GM12875 (cell line): ENCODE data around the gene LRRC27.

Experiments used
- H3K4me3 ChIP-seq: one replicate; pipeline ENCODE4 v1.5.1; 2011; ENCODE audit warnings: low read depth, low read length, control low read depth
- CTCF ChIP-seq: IDR thresholded peaks from 2 replicates; pipeline ENCODE4 v1.5.1; 2011; ENCODE audit warnings: low read depth, mild to moderate bottlenecking, control low read depth, inconsistent platforms, low read length, moderate library complexity, borderline replicate concordance; ENCODE audit not compliant: insufficient read depth

Gene LRRC27

GRCh38 chr10:132302421-132303310 lies 29.3 kb upstream of the LRRC27 start:
- H3K4me3 ChIP-seq = no peak overlapping the region
- TF ChIP-seq CTCF = no peak

GRCh38 chr10:132303361-132304115 lies 28.5 kb upstream of the LRRC27 start:
- TF ChIP-seq CTCF = no peak
- H3K4me3 ChIP-seq = no peak overlapping the region

GRCh38 chr10:132304756-132305509 lies 27.1 kb upstream of the LRRC27 start:
- no peak for TF ChIP-seq CTCF
- H3K4me3 ChIP-seq = no peak overlapping the region

- no peak overlapping the region for H3K4me3 ChIP-seq
- no peak for TF ChIP-seq CTCF
Measured at GRCh38 chr10:132305654-132306342, 26.2 kb upstream of the LRRC27 start.

- no peak for TF ChIP-seq CTCF
- H3K4me3 ChIP-seq = no peak overlapping the region
Measured at GRCh38 chr10:132306343-132306685, 25.7 kb upstream of the LRRC27 start.

- H3K4me3 ChIP-seq = peak overlapping the region; percentile 44
- TF ChIP-seq CTCF = no peak
Measured at GRCh38 chr10:132306864-132307751, 24.9 kb upstream of the LRRC27 start.
